ENCODE results near the gene ADORA3.

GRCh38 chr1:111466480-111466879, 37.0 kb downstream of the ADORA3 start:
- no peak for TF ChIP-seq CTCF (conservative IDR thresholded peaks at IDR 0.05 in 1 of 2, IDR thresholded peaks at IDR 0.05 in 1 of 2; ENCODE audit: low read depth in 1 of 2, low read length in 2 of 2)
- TF ChIP-seq EZH2 (IDR thresholded peaks at IDR 0.05; ENCODE audit: low read length, missing control alignments): no peak
